Prostate gland (tissue), 2 donors: Measurements from ENCODE around the gene DUOXA2. TPM values are rescaled to one million over a fixed set of nuclear protein-coding genes. Genes with fewer than 3 reads are reported as not detected.

Source experiments
- DNase-seq: peaks from one replicate; pipeline ENCODE4 v3.0.0-alpha.2; 2019; ENCODE audit warnings: low spot score
- H3K27ac ChIP-seq, 2 donors: fragments of 200-600 bp; sonication (generic); 2 replicates each; pipeline ENCODE4 v1.5.1; 2017 to 2019
- H3K27me3 ChIP-seq: fragments of 200-600 bp; sonication (generic); replicated peaks from 2 replicates; pipeline ENCODE4 v1.5.1; 2019; ENCODE audit not compliant: insufficient read depth
- H3K36me3 ChIP-seq, 2 donors: fragments of 200-600 bp; sonication (generic); 1 replicate in 1 of 2; 2 replicates in 1 of 2; pipeline versions ENCODE4 v1.5.1 to v1.8.1; 2017 to 2019
- H3K4me1 ChIP-seq: fragments of 200-600 bp; sonication (generic); replicated peaks from 2 replicates; pipeline ENCODE4 v1.5.1; 2019
- H3K4me3 ChIP-seq, 2 donors: fragments of 200-600 bp; sonication (generic); 2 replicates each; pipeline ENCODE4 v1.5.1; 2017 to 2019
- H3K9me3 ChIP-seq: fragments of 200-600 bp; sonication (generic); 2 replicates; pipeline ENCODE4 v1.5.1; 2017
- POLR2A ChIP-seq: fragments of 450-650 bp; IDR thresholded peaks from one replicate; pipeline ENCODE4 v1.6.1; 2016; ENCODE audit warnings: antibody characterized with exemption, mild to moderate bottlenecking
- POLR2AphosphoS5 ChIP-seq: sonication (generic); formaldehyde crosslinking; IDR thresholded peaks from one replicate; pipeline ENCODE4 v1.6.1; 2017; ENCODE audit warnings: antibody characterized with exemption
- WGBS: methylation state at CpG from one replicate; pipeline ENCODE4 v1.1.5; 2018; 5-methylcytosine and 5-hydroxymethylcytosine counted together
- intact Hi-C: fragments of 100-400 bp; cut with DNase I; formaldehyde crosslinking; loops from one replicate; pipeline ENCODE4 v1.14.2; 2022
- total RNA-seq, 2 donors: library from RNA; depleted of rRNA; stranded (reverse); fragments of >200 nt; gene quantifications; one replicate each; pipeline ENCODE4 v1.1.0, GENCODE V29; 2016
- TF ChIP-seq, protein P1 (sequence below), 4 experiments: fragments of 200-600 bp in 2 of 4; fragments of 450-650 bp in 2 of 4; sonication (generic) in 2 of 4; IDR thresholded peaks; 1 replicate in 3 of 4; 2 replicates in 1 of 4; pipeline ENCODE4 v1.5.1; 2016 to 2019; ENCODE audit warnings: antibody characterized with exemption in 4 of 4, mild to moderate bottlenecking in 2 of 4, moderate library complexity in 2 of 4

DUOXA2 gene
- total RNA-seq, 2 donors from 2014 or later = not detected

DNA sequence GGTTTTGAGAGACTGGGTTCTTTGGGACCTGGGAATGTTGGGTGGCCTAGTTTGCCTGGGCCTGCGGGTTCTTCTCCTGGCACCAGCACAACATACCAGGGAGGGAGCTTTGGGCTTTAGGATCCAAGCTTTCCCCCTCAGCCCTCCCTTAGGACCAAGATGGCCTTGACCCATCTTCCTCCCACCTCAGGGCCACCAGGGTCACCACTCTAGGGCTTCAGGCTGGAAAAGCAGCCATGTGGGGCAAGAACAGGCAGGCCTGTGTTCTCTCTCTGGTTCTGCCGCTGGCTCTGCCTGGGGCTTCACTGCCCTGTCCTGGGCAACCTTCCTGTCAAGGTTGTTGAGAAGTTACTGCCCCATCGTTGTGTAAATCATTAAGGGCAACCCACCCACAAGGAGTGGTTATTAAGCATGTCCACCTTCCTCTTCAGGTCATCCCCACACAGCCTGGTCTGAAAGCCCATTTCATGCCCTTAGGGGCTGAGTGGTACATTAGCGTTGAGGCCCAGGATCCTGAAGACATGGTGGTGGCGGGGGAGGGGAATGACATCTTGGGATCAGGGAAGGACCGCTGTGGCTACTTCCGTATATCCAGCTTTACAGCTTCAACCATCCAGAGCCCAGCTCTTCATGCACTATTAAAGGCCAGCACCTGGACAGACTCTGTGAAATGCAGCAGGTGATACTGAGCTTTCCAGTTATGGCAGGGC is 16.3 kb downstream of the DUOXA2 start:
- Histone ChIP-seq H3K27ac (peak overlapping the region; percentile 17 to 57), H3K9me3 (no peaks in the 10 kb centered on the region), H3K4me1 (no peaks in the 10 kb centered on the region), H3K27me3 (no peaks in the 10 kb centered on the region), H3K4me3 (peak overlapping the region; percentile 28 to 37), H3K36me3 (no peaks in the 10 kb centered on the region)
- no peak for TF ChIP-seq POLR2A
- TF ChIP-seq, protein P1, sequence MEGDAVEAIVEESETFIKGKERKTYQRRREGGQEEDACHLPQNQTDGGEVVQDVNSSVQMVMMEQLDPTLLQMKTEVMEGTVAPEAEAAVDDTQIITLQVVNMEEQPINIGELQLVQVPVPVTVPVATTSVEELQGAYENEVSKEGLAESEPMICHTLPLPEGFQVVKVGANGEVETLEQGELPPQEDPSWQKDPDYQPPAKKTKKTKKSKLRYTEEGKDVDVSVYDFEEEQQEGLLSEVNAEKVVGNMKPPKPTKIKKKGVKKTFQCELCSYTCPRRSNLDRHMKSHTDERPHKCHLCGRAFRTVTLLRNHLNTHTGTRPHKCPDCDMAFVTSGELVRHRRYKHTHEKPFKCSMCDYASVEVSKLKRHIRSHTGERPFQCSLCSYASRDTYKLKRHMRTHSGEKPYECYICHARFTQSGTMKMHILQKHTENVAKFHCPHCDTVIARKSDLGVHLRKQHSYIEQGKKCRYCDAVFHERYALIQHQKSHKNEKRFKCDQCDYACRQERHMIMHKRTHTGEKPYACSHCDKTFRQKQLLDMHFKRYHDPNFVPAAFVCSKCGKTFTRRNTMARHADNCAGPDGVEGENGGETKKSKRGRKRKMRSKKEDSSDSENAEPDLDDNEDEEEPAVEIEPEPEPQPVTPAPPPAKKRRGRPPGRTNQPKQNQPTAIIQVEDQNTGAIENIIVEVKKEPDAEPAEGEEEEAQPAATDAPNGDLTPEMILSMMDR (IDR thresholded peaks at IDR 0.05) = no peak
- no peak for TF ChIP-seq POLR2AphosphoS5
- WGBS = 73% methylated on average over 7 of the region's 7 CpGs
- intact Hi-C loops = no loop called here
- no peak for DNase-seq

DNA sequence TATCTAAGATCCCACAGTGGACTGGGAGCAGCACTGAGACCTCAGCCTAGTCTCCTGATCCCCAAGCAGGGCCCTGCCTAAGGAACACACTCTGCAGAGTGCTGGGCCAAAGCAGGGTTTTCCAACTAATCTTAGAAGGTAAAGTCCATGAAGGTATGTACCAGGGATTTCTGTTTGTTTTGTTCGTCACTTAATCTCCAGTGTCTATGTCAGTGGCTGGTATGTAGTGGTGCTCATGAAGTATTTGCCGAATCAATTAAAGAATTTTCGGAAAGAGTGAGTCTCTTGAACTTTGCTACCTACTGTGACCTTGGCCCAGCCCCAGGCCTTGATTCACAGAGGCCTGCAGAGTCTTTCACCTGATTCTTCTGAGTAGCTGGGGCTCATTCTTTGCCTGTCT is 17.4 kb downstream of the DUOXA2 start:
- no peaks in the 10 kb centered on the region for H3K4me1 ChIP-seq
- H3K27ac ChIP-seq = no peak overlapping the region
- TF ChIP-seq POLR2A (no peak), POLR2AphosphoS5 (no peak)
- TF ChIP-seq, protein P1 (IDR thresholded peaks at IDR 0.05) = no peak
- H3K9me3 ChIP-seq = no peaks in the 10 kb centered on the region
- no peaks in the 10 kb centered on the region for H3K27me3 ChIP-seq
- intact Hi-C loops = no loop called here
- no peak overlapping the region for H3K4me3 ChIP-seq
- WGBS = 94% methylated on average over 3 of the region's 3 CpGs
- no peaks in the 10 kb centered on the region for H3K36me3 ChIP-seq
- no peak for DNase-seq

DNA sequence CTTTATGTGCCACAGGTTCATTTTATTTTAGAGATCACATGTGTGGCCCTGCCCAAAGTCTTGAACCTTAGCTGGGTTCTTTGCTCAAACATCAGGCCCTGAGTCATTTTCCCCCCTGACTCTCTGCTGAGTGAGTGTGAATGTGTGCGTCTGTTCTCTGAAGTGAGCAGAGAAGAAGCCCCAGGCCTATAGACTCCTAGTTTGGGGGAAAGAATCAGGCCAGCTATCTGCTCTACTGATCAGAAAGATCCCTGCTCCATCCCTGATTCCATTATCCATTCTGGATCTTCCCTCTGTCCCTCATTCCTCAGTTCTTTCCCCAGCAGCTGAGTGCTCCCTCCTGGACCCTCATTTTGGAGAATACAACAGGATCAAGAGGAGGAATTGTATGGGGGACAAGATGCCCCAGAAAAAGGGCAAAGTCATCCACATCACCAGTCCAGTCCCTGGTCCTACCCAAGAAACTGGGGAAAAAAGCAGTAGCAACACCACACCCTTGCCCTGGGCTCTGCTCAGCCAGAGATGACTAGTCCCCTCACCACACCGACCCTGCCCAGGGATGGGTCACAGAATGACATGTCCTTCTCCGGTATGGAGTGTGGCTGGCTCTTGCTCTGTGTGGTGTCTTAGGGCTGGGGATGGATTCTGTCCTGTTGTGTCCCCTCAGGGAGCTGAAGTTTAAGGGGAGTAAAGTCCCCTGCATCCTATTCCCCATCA is 18.9 kb downstream of the DUOXA2 start:
- Histone ChIP-seq H3K4me1 (no peaks in the 10 kb centered on the region), H3K9me3 (no peaks in the 10 kb centered on the region), H3K36me3 (no peaks in the 10 kb centered on the region), H3K4me3 (no peak overlapping the region), H3K27me3 (no peaks in the 10 kb centered on the region), H3K27ac (no peak overlapping the region)
- 76% methylated on average over 3 of the region's 3 CpGs for WGBS
- intact Hi-C loops = no loop called here
- no peak for DNase-seq
- TF ChIP-seq POLR2AphosphoS5 = no peak
- TF ChIP-seq POLR2A = no peak
- TF ChIP-seq, protein P1 (IDR thresholded peaks at IDR 0.05) = no peak

DNA sequence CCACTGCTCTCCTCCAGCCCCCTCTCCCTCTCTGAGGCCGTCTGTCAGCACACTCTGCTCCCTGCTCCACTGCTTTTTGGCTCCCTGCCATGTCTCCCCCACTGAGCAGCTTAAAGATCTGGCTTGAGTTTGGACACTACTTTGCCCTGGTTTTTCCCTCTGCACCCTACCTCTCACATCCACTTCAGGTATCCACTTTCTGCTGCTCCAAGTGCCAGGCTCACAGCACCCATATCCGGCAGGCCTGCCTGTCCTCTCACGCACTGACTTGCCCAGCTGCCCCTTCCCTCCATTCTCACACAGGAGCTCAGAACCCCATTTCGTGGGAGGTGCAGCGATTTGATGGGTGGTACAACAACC is 19.4 kb downstream of the DUOXA2 start:
- H3K27ac ChIP-seq = no peak overlapping the region
- intact Hi-C loops = no loop called here
- no peaks in the 10 kb centered on the region for H3K27me3 ChIP-seq
- no peak for DNase-seq
- H3K4me3 ChIP-seq = no peak overlapping the region
- no peaks in the 10 kb centered on the region for H3K4me1 ChIP-seq
- no peaks in the 10 kb centered on the region for H3K36me3 ChIP-seq
- WGBS = 53% methylated on average over 5 of the region's 5 CpGs
- H3K9me3 ChIP-seq = no peaks in the 10 kb centered on the region
- TF ChIP-seq POLR2AphosphoS5 = no peak
- TF ChIP-seq, protein P1 (IDR thresholded peaks at IDR 0.05) = no peak
- no peak for TF ChIP-seq POLR2A

DNA sequence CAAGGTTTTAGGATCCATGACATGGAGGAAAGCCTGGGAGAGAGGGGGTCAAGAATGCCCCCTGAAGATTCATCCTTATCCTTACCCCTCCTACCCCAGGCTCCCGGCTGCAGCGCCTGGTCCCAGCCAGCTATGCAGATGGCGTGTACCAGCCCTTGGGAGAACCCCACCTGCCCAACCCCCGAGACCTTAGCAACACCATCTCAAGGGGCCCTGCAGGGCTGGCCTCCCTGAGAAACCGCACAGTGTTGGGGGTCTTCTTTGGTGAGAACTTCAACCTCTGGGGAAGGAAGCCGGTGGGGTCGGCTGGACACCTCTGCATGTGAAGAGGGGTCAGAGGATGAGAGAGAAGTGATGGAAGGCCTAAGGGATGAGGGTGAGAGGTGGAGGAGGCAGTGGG is 19.9 kb downstream of the DUOXA2 start:
- DNase-seq = no peak
- Histone ChIP-seq H3K9me3 (no peaks in the 10 kb centered on the region), H3K4me3 (no peak overlapping the region), H3K36me3 (no peaks in the 10 kb centered on the region), H3K4me1 (no peaks in the 10 kb centered on the region), H3K27me3 (no peaks in the 10 kb centered on the region), H3K27ac (no peak overlapping the region)
- TF ChIP-seq, protein P1 (IDR thresholded peaks at IDR 0.05) = no peak
- TF ChIP-seq POLR2AphosphoS5 (no peak), POLR2A (no peak)
- WGBS = 98% methylated on average over 7 of the region's 7 CpGs
- intact Hi-C loops = no loop called here
